Epidermal melanocyte (primary cell): ENCODE measurements around the gene ST3GAL5.
A peak's percentile ranks its signal among the peaks of the same experiment; 100 is the strongest.

ENCODE experiments used
- DNase-seq: peaks from one replicate; pipeline ENCODE4 v3.0.0; 2011; ENCODE audit warnings: low spot score; ENCODE audit not compliant: insufficient read length

The ST3GAL5 gene

GRCh38 chr2:85917887-85918795 is 29.4 kb upstream of the ST3GAL5 start:
- DNase-seq, result no peak

GRCh38 chr2:85915606-85916303 is 27.0 kb upstream of the ST3GAL5 start:
- peak; percentile 65 for DNase-seq

GRCh38 chr2:85914922-85915321 is 26.1 kb upstream of the ST3GAL5 start:
- DNase-seq, result no peak

GRCh38 chr2:85913884-85914881 is 25.4 kb upstream of the ST3GAL5 start:
- DNase-seq, result no peak

GRCh38 chr2:85911814-85912692 is 23.3 kb upstream of the ST3GAL5 start:
- DNase-seq, result no peak

GRCh38 chr2:85911097-85911496 is 22.3 kb upstream of the ST3GAL5 start:
- DNase-seq, result no peak

- DNase-seq, result no peak
Measured at GRCh38 chr2:85909005-85909404, 20.2 kb upstream of the ST3GAL5 start.

GRCh38 chr2:85908506-85908905 is 19.7 kb upstream of the ST3GAL5 start:
- DNase-seq, result no peak

GRCh38 chr2:85907671-85908157 is 18.9 kb upstream of the ST3GAL5 start:
- DNase-seq, result no peak

- DNase-seq, result no peak
Measured at GRCh38 chr2:85906748-85907147, 18.0 kb upstream of the ST3GAL5 start.

- DNase-seq, result no peak
Measured at GRCh38 chr2:85905891-85906290, 17.1 kb upstream of the ST3GAL5 start.

- no peak for DNase-seq
Measured at GRCh38 chr2:85905187-85905666, 16.4 kb upstream of the ST3GAL5 start.

GRCh38 chr2:85903849-85904248 is 15.1 kb upstream of the ST3GAL5 start:
- no peak for DNase-seq

GRCh38 chr2:85902496-85902895 is 13.7 kb upstream of the ST3GAL5 start:
- peak; percentile 51 for DNase-seq

GRCh38 chr2:85901155-85901554 is 12.4 kb upstream of the ST3GAL5 start:
- DNase-seq, result no peak

- no peak for DNase-seq
Measured at GRCh38 chr2:85900366-85900765, 11.6 kb upstream of the ST3GAL5 start.

GRCh38 chr2:85899849-85900248 is 11.1 kb upstream of the ST3GAL5 start:
- DNase-seq, result no peak

GRCh38 chr2:85899284-85899683 is 10.5 kb upstream of the ST3GAL5 start:
- no peak for DNase-seq

GRCh38 chr2:85898881-85899280 is 10.1 kb upstream of the ST3GAL5 start:
- DNase-seq, result no peak
